Measurements from ENCODE around the gene STOX2.
"Not testable (repeated sequence)": the region's sequence is repeated elsewhere in the genome, so short reads cannot be mapped to it uniquely, and the experiment has no call there.

The STOX2 gene

GRCh38 chr4:184019667-184020623 is 114.8 kb downstream of the STOX2 start:
- in situ Hi-C loops (cut with MboI; ENCODE audit: low sequenced_read_pairs) = no loop called here

DNA sequence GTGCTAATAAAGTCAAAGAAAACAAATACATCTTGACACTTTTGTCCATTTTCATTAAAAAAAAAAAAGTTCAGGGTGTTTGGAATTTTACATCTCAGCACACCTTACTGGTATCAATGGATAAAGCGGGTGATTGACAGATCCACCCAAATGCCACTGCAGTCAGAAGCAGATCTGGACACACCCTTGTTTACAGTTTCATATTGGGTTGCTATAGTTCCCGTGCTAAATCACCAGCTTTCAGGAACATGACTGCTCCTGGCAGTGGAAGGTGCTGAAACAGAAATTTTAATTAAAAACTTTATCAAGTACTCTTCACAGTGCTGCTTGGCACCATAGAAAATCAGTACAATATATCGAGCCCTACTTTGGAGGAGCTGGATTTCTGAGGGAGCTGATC is 116.3 kb downstream of the STOX2 start:
- in situ Hi-C loops (cut with MboI; ENCODE audit: low sequenced_read_pairs) = no loop called here

- in situ Hi-C loops (cut with MboI; ENCODE audit: low sequenced_read_pairs) = no loop called here
Measured at GRCh38 chr4:184022679-184023383, 117.7 kb downstream of the STOX2 start.

DNA sequence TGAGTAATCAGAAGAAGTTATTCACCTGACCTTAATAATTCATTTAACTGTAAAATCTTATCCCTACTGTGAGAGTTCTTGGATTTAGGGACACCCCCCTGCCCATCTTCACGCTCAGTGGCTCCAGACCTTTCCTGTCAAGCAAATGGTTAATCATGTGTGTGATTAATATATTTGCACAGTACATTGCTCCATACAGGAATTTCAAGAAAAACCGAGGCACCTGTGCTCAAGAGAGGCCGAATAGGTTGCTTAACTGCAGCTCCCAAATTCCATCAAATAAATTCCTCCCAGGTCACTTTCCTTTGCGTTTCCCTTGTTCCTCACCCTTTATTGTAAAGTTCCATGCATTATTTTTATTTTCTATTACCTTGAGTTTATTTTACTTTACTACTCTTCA is 119.5 kb downstream of the STOX2 start:
- in situ Hi-C loops (cut with MboI; ENCODE audit: low sequenced_read_pairs) = no loop called here

DNA sequence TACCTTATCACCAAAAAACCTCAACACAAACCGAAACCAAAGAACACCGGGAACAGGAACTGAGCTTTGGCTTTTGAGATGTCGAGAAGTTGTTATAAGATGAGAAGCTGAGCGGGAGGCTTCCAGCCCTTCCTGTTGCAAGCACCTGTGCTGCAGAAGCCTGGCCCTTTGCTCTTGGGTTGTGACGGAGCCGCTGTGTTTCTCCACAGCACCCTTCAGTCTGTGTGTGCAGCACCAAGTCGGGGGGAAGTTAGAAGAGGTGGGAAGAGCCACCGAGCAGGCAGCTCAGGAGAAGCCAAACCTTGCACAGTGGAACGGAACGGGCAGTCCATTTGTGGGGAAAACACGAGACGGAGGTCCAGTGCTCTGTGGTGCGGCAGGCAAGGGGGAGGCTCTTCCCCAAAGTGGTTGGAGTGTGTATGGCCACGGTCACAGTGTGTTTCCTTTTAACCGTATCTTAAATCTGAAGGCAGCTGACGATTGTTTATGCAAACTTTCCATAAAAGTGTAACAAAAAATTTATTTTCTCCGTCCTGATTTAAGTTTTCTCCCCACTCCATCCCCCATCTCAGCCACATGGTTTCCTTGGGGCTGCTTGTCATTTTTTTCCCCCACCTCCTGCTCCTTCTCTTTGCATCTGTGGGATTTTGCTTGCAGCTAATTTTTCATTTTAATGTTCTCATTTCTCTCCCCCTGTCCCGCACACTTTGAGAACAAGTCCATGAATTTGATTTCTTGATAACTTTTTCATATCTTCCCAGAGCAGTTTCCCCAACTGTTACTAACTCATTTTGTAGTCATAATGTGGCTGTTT is 123.7 kb downstream of the STOX2 start:
- in situ Hi-C loops (cut with MboI; ENCODE audit: low sequenced_read_pairs) = no loop called here

DNA sequence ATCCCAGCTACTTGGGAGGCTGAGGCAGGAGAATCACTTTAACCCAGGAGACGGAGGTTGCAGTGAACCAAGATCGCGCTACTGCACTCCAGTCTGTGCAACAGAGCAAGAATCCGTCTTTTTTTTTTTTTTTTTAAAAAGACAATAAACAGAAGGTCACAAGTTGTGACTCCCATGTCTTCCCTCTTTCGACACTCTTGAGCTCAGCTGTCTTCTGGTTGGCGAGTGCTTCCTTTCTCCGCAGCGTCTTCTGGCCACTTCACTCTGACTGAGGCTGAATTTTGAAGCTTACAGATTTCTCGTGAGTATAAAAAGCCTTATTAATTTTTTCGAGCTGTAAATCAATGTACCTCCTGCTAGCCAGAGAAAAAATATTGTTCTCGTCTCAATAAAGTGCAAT is 124.9 kb downstream of the STOX2 start:
- in situ Hi-C loops (cut with MboI; ENCODE audit: low sequenced_read_pairs) = no loop called here

GRCh38 chr4:184030764-184031163 is 125.7 kb downstream of the STOX2 start:
- in situ Hi-C loops (cut with MboI; ENCODE audit: low sequenced_read_pairs) = no loop called here

DNA sequence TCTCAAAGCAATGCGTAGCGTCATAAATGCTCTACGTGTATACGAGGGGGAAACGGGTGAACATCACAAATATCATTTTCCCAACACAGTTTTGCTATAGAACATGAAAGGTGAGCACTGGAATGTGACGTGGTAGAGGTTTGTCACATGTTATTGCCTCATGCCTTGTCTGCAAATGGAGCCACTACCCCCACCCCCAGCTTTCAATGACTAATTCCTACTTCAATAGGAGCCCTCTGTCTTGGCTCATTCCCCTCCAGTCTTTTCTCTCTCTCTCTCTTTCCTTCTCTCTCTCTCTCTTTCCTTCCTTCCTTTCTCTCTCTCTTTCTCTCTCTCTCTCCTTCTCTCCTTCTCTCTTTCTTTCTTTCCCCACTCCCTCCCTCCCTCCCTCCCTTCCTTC is 127.0 kb downstream of the STOX2 start:
- in situ Hi-C loops (cut with MboI; ENCODE audit: low sequenced_read_pairs) = no loop called here

DNA sequence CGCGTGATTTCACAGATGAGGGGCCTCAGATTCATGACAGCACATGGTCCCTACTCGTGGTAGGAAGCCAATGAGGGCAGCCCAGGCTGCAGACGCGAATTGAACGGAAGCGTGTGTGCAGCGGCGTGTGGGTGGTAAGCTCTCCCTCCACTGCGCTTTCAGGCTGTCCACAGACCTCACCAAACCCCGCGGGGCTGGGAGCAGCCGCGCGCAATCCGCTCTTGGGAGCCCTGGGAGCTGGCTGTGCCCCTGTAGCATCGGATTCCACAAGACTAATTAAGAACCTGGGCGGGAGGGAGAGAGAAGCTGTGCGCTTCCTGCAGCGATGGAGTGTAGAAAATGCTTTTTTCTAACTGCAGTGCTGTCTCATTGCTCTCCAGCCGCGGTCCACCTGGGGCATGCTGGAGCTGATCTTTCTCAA is 134.9 kb downstream of the STOX2 start:
- in situ Hi-C loops (cut with MboI; ENCODE audit: low sequenced_read_pairs) = no loop called here

GRCh38 chr4:184041156-184041555 is 136.0 kb downstream of the STOX2 start:
- in situ Hi-C loops (cut with MboI; ENCODE audit: low sequenced_read_pairs) = no loop called here

DNA sequence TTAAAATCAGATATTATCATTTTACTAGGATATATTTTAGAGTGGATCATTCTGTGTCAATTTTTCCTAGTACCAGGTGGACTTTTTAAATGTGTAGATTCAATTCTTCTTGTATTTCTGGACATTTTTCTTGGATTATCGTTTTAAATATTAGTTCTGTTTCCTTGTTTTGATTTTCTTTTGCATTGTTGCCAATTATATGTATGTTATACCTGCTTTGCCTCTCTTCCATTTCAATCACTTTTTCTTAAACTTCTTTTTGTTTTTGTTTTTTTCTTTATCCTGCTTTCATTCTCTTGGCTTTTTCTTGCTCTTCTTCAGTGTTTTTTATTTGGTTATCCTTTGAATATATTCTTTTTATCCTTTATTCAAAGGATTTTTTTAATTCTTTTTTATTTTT is 141.0 kb downstream of the STOX2 start:
- in situ Hi-C loops (cut with MboI; ENCODE audit: low sequenced_read_pairs) = no loop called here

DNA sequence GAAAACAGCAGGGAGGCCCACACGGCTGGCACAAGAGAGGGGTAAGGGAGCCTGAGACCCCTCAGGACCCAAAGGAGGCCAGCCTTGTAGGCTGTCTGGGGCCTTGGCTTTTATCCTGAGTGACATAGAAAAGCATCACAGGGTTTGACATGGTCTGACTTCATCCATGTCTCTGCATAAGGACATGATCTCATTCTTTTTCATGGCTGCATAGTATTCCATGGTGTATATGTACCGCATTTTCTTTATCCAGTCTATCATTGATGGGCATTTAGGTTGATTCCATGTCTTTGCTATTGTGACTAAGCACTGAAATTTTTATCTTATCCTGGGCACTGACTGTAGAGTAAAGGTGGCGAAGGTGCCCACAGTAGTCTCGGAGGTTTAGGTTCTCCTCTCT is 146.2 kb downstream of the STOX2 start:
- in situ Hi-C loops (cut with MboI; ENCODE audit: low sequenced_read_pairs) = not testable (repeated sequence)

GRCh38 chr4:184052616-184053015 is 147.5 kb downstream of the STOX2 start:
- in situ Hi-C loops (cut with MboI; ENCODE audit: low sequenced_read_pairs) = no loop called here

- in situ Hi-C loops (cut with MboI; ENCODE audit: low sequenced_read_pairs) = no loop called here
Measured at GRCh38 chr4:184053434-184053833, 148.3 kb downstream of the STOX2 start.

- in situ Hi-C loops (cut with MboI; ENCODE audit: low sequenced_read_pairs) = no loop called here
Measured at GRCh38 chr4:184056877-184057276, 151.8 kb downstream of the STOX2 start.

GRCh38 chr4:184058026-184058425 is 152.9 kb downstream of the STOX2 start:
- in situ Hi-C loops (cut with MboI; ENCODE audit: low sequenced_read_pairs) = no loop called here

DNA sequence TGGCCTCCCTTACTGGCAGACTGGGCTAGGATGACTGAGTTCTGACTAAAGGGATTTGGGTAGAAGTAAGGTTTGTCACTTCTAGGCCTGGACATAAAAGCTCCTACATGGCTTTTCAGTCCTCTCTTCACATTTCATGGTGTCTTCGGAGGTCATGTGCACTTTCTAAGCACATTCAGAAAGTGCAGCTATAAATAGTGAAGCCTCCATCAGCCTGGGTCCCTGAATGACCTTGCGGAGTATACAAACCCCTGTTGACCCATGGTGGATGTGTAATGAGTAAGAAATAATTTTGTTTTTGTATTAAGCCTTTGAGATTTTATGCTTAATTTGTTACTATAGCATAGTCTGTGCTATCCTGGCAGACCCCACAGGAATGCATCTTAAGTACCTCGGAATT is 154.0 kb downstream of the STOX2 start:
- in situ Hi-C loops (cut with MboI; ENCODE audit: low sequenced_read_pairs) = no loop called here

DNA sequence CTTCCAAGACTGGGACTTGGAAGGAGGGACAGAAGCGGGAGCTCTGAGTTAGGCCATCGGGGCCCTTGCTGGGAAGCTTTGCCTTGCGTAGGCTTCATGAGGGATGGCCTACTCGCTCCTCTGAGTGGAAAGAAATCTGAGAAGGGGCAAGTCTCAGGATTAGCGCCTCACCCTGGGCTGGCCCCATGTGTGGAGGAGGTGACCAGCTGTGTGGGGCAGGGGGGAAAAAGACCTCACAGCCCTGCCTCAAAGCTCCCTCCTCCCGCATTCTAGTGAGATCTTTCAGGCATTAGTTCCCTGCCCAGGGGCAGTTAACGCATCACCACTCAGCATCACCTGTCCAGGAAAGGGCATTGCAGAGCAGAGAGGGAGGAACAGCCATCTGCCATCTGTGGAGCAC is 156.5 kb downstream of the STOX2 start:
- in situ Hi-C loops (cut with MboI; ENCODE audit: low sequenced_read_pairs) = no loop called here

- in situ Hi-C loops (cut with MboI; ENCODE audit: low sequenced_read_pairs) = no loop called here
Measured at GRCh38 chr4:184062769-184063168, 157.7 kb downstream of the STOX2 start.

DNA sequence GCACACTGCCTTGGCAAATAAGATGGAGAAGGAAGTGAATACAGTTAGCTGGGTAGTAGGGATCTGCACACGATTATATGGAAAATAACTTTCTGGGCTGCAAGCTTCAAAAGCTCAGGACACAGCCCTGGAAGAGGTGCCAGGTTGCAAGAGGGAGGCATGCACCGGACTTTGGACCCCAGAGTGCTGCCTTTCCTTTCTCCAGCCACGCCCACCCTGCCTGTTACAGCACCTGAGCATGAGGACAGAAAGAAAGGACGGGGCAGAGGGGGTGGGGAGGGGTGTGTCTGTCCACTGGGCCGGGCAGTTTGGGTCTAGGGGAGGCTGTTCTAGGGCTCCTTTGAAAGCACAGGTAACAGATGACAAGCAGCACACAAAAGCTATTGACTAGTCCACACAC is 159.8 kb downstream of the STOX2 start:
- in situ Hi-C loops (cut with MboI; ENCODE audit: low sequenced_read_pairs) = no loop called here

DNA sequence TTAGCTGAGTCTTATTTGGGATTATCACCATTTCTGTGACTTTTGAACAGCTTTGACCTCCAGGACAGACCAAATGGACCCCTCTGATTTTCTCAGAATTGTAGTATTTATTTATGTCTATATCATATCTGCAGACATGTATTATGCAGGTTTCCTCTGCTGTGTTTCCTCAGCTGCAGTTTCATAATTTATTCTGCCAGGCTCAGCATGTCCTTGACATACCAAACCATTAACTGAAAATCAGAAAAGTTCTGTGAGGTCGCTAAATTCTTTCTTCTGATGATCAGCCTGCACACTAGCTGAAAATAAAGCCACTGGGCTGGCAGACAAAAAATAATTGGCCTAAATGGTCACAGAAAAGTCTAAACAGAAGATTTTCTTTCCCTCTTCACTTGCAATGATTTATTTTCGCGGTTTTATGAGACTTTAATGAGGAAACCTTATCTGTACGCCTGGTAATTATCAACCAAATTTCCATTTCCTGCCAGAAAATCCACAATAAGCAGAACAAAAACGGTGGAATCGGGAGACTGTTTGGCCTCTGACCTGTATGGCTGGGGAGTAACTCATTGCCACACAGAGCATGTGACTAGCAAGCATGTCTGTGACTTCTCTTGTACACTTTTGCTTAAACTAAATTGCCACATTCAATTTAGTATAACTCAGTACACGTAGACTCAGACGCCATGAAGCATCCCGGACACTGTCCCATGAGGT is 161.6 kb downstream of the STOX2 start:
- in situ Hi-C loops (cut with MboI; ENCODE audit: low sequenced_read_pairs) = no loop called here
